Vagina (tissue), 2 donors: Measurements from ENCODE around the gene ORC6. TPM values are rescaled to one million over a fixed set of nuclear protein-coding genes. Genes with fewer than 3 reads are reported as not detected.

Experiments
- DNase-seq, 2 donors: peaks; one replicate each; pipeline ENCODE4 v3.0.0-alpha.2; 2017; ENCODE audit errors: extremely low spot score in 2 of 2
- H3K27ac ChIP-seq: fragments of 200-600 bp; sonication (generic); one replicate; pipeline ENCODE4 v1.5.1; 2019
- H3K27me3 ChIP-seq: fragments of 200-600 bp; sonication (generic); one replicate; pipeline ENCODE4 v1.5.1; 2019
- H3K36me3 ChIP-seq, 2 donors: fragments of 200-600 bp; sonication (generic); one replicate each; pipeline ENCODE4 v1.5.1; 2017 to 2019
- H3K4me1 ChIP-seq: fragments of 200-600 bp; sonication (generic); one replicate; pipeline ENCODE4 v1.5.1; 2019
- H3K4me3 ChIP-seq, 2 donors: fragments of 200-600 bp; sonication (generic); 1 replicate in 1 of 2; 2 replicates in 1 of 2; pipeline ENCODE4 v1.5.1; 2016 to 2019
- H3K9me3 ChIP-seq: fragments of 200-600 bp; sonication (generic); one replicate; pipeline ENCODE4 v1.5.1; 2019
- CTCF ChIP-seq, 3 experiments: fragments of 450-650 bp in 2 of 3; fragments of 200-600 bp in 1 of 3; sonication (generic) in 1 of 3; IDR thresholded peaks; one replicate each; pipeline ENCODE4 v1.5.1; 2017 to 2019; ENCODE audit warnings: antibody characterized with exemption in 3 of 3, mild to moderate bottlenecking in 2 of 3, moderate library complexity in 2 of 3
- POLR2A ChIP-seq, 2 donors: fragments of 450-650 bp; IDR thresholded peaks; one replicate each; pipeline ENCODE4 v1.6.1; 2017; ENCODE audit warnings: antibody characterized with exemption in 2 of 2, mild to moderate bottlenecking in 2 of 2, moderate library complexity in 2 of 2
- POLR2AphosphoS5 ChIP-seq, 2 donors: sonication (generic); formaldehyde crosslinking; IDR thresholded peaks; one replicate each; pipeline ENCODE4 v1.9.0; 2017; ENCODE audit warnings: antibody characterized with exemption in 2 of 2, mild to moderate bottlenecking in 2 of 2, low read depth in 1 of 2; ENCODE audit not compliant: insufficient read depth in 1 of 2
- intact Hi-C: fragments of 100-400 bp; cut with DNase I; formaldehyde crosslinking; loops from one replicate; pipeline ENCODE4 v1.15.1; 2023
- total RNA-seq: library from RNA; depleted of rRNA; stranded (reverse); fragments of >200 nt; gene quantifications from one replicate; pipeline ENCODE4 v1.2.3, GENCODE V29; 2016

The ORC6 gene
- total RNA-seq, 1 donor from 2014 or later: 2.2 TPM

GRCh38 chr16:46746821-46747776 is 57.6 kb downstream of the ORC6 start:
- H3K27me3 ChIP-seq: no peaks in the 10 kb centered on the region
- H3K9me3 ChIP-seq: no peaks in the 10 kb centered on the region
- DNase-seq: no peak
- H3K4me3 ChIP-seq: no peak overlapping the region
- H3K27ac ChIP-seq: no peak overlapping the region
- H3K36me3 ChIP-seq: no peaks in the 10 kb centered on the region
- intact Hi-C loops: no loop called here
- TF ChIP-seq POLR2AphosphoS5 (IDR thresholded peaks at IDR 0.05; ENCODE audit: insufficient read depth in 1 of 2, low read depth in 1 of 2): no peak
- TF ChIP-seq CTCF (IDR thresholded peaks at IDR 0.05): no peak
- no peak for TF ChIP-seq POLR2A (IDR thresholded peaks at IDR 0.05)
- H3K4me1 ChIP-seq: no peaks in the 10 kb centered on the region

Other genes with a start within 250 kb of the ORC6 start
- 0.74 TPM for gene SHCBP1, start 68.3 kb upstream of the ORC6 start, total RNA-seq
- gene VPS35, start 481 bp upstream of the ORC6 start, total RNA-seq: 63.3 TPM
- 0.25 TPM for gene MYLK3, start 58.7 kb downstream of the ORC6 start, total RNA-seq
- 7.9 TPM for gene C16orf87, start 141.5 kb downstream of the ORC6 start, total RNA-seq
- gene GPT2, start 194.7 kb downstream of the ORC6 start, total RNA-seq: 18.4 TPM